GM12878 (cell line): ENCODE measurements around the gene SLC39A5. TPM values are rescaled to one million over a fixed set of nuclear protein-coding genes. Genes with fewer than 3 reads are reported as not detected.

Source experiments
- ATAC-seq: fragments of 200-7000 bp; cut with Tn5 transposase; 3 replicates; pipeline ENCODE4 v1.9.1; 2020; ENCODE audit warnings: mild to moderate bottlenecking, moderate library complexity
- BruUV-seq: library from RNA; stranded (reverse); fragments of 400-500 nt; replicated peaks from 2 replicates; lab custom pipeline; 2021; lab: Mats Ljungman, UMichigan
- CTCF ChIA-PET: fragments of 300-600 bp; sonication (Branson Sonifier 250); formaldehyde crosslinking; extraction: SDS; loops from one replicate; lab custom pipeline; 2021; ENCODE audit warnings: inconsistent platforms; lab: Yijun Ruan, JAX
- POLR2A ChIA-PET: fragments of 350-600 bp; formaldehyde crosslinking; extraction: SDS; loops from one replicate; lab custom pipeline; 2021; ENCODE audit warnings: inconsistent platforms; lab: Charles Lee
- RAD21 ChIA-PET: fragments of 300-600 bp; sonication (Branson Sonifier 250); formaldehyde crosslinking; loops from one replicate; lab custom pipeline; 2023; ENCODE audit warnings: antibody characterized with exemption; ENCODE audit not compliant: unreplicated experiment; lab: Charles Lee
- SMC1A ChIA-PET: fragments of 300-600 bp; sonication (Branson Sonifier 250); formaldehyde crosslinking; loops from one replicate; lab custom pipeline; 2023; ENCODE audit not compliant: unreplicated experiment, uncharacterized antibody; lab: Charles Lee
- DNase-seq: peaks from one replicate; pipeline ENCODE4 v3.0.0-alpha.2; 2011; ENCODE audit warnings: low read depth, low spot score
- FAIRE-seq: peaks from 3 replicates; lab custom pipeline; 2011; peaks lifted over from hg19 to GRCh38; lab: Jason Lieb, UNC
- H2AFZ ChIP-seq: 2 replicates; pipeline ENCODE4 v1.6.0; 2011; ENCODE audit warnings: low read depth, low read length, control low read depth; ENCODE audit not compliant: control insufficient read depth
- H3K27ac ChIP-seq: 2 replicates; pipeline ENCODE4 v1.5.1; 2011; ENCODE audit warnings: control low read depth; ENCODE audit not compliant: control insufficient read depth, insufficient read depth
- H3K27me3 ChIP-seq, 2 experiments: replicated peaks in 1 of 2; 2 replicates each; pipeline versions ENCODE4 v1.6.0 to v1.6.1; 2011; ENCODE audit warnings: low read length in 1 of 2; ENCODE audit not compliant: control insufficient read depth in 2 of 2, insufficient read depth in 2 of 2
- H3K36me3 ChIP-seq, 2 experiments: 2 replicates each; pipeline ENCODE4 v1.5.1; 2011; ENCODE audit warnings: low read length in 1 of 2; ENCODE audit not compliant: control insufficient read depth in 2 of 2, insufficient read depth in 2 of 2
- H3K4me1 ChIP-seq: 2 replicates; pipeline ENCODE4 v1.6.1; 2011; ENCODE audit warnings: mild to moderate bottlenecking, low read length, moderate library complexity, mixed read lengths; ENCODE audit not compliant: control insufficient read depth, insufficient read depth
- H3K4me2 ChIP-seq: 2 replicates; pipeline ENCODE4 v1.6.0; 2011; ENCODE audit warnings: control low read depth; ENCODE audit not compliant: control insufficient read depth, insufficient read depth
- H3K4me3 ChIP-seq: fragments of 200-600 bp; sonication (generic); 2 replicates; pipeline ENCODE4 v1.5.1; 2016
- H3K79me2 ChIP-seq: 2 replicates; pipeline ENCODE4 v1.6.0; 2011; ENCODE audit warnings: low read length; ENCODE audit not compliant: control insufficient read depth, insufficient read depth
- H3K9ac ChIP-seq: 2 replicates; pipeline ENCODE4 v1.8.0; 2011; ENCODE audit warnings: low read length, control low read depth, mixed read lengths; ENCODE audit not compliant: control insufficient read depth, insufficient read depth
- H3K9me3 ChIP-seq: replicated peaks from 3 replicates; pipeline ENCODE4 v1.5.1; 2011; ENCODE audit warnings: mild to moderate bottlenecking, low read length; ENCODE audit not compliant: control insufficient read depth, insufficient read depth
- H4K20me1 ChIP-seq: 2 replicates; pipeline ENCODE4 v1.6.0; 2011; ENCODE audit not compliant: control insufficient read depth, insufficient read depth
- ASH2L ChIP-seq: fragments of 300-600, 200-600 bp; sonication (generic); IDR thresholded peaks from 2 replicates; pipeline ENCODE4 v1.6.1; 2017; ENCODE audit warnings: low read depth, mild to moderate bottlenecking, borderline replicate concordance
- BCLAF1 ChIP-seq: fragments of 450-650 bp; IDR thresholded peaks from 2 replicates; pipeline ENCODE4 v1.6.1; 2017; ENCODE audit warnings: antibody characterized with exemption, mild to moderate bottlenecking, moderate library complexity
- EED ChIP-seq: sonication (generic); IDR thresholded peaks from 2 replicates; pipeline ENCODE4 v1.6.1; 2016; ENCODE audit warnings: antibody characterized with exemption, low read depth
- FOXK2 ChIP-seq: fragments of 450-650 bp; IDR thresholded peaks from 2 replicates; pipeline ENCODE4 v1.6.1; 2017; ENCODE audit warnings: mild to moderate bottlenecking, moderate library complexity
- KDM1A ChIP-seq: fragments of 200-600 bp; sonication (generic); IDR thresholded peaks from 2 replicates; pipeline ENCODE4 v1.6.1; 2016; ENCODE audit warnings: borderline replicate concordance
- KLF5 ChIP-seq: fragments of 450-650 bp; IDR thresholded peaks from 2 replicates; pipeline ENCODE4 v1.6.1; 2014; ENCODE audit warnings: mild to moderate bottlenecking; ENCODE audit not compliant: partially characterized antibody
- NBN ChIP-seq: fragments of 450-650 bp; IDR thresholded peaks from 2 replicates; pipeline ENCODE4 v1.6.1; 2016
- NKRF ChIP-seq: fragments of 450-650 bp; conservative IDR thresholded peaks from 2 replicates; pipeline ENCODE4 v1.6.1; 2017; ENCODE audit warnings: mild to moderate bottlenecking, moderate library complexity
- PAX5 ChIP-seq: IDR thresholded peaks from 2 replicates; pipeline ENCODE4 v1.6.1; 2011; ENCODE audit warnings: low read depth, low read length, borderline replicate concordance
- SMAD1 ChIP-seq: fragments of 450-650 bp; IDR thresholded peaks from 2 replicates; pipeline ENCODE4 v1.6.1; 2018; ENCODE audit warnings: mild to moderate bottlenecking, low read depth; ENCODE audit not compliant: partially characterized antibody
- SP1 ChIP-seq: IDR thresholded peaks from one replicate; pipeline ENCODE4 v1.6.1; 2011; ENCODE audit warnings: low read depth, low read length
- TCF3 ChIP-seq: IDR thresholded peaks from 2 replicates; pipeline ENCODE4 v1.6.1; 2012; ENCODE audit warnings: low read depth, mild to moderate bottlenecking, low read length, borderline replicate concordance; ENCODE audit not compliant: insufficient read depth
- WGBS: methylation state at CpG from one replicate; pipeline ENCODE4 v1.1.6; 2016; ENCODE audit warnings: low lambda C conversion rate; ENCODE audit not compliant: insufficient replicate concordance, insufficient coverage; ENCODE audit errors: missing lambda C conversion rate; 5-methylcytosine and 5-hydroxymethylcytosine counted together
- in situ Hi-C: fragments of 300-500 bp; cut with MboI; formaldehyde crosslinking; loops from 9 replicates; pipeline ENCODE4 v1.14.3; 2018; ENCODE audit warnings: mixed read lengths
- intact Hi-C: fragments of 100-400 bp; cut with micrococcal nuclease; formaldehyde crosslinking; loops from one replicate; pipeline ENCODE4 v1.14.2; 2022; ENCODE audit not compliant: unreplicated experiment
- polyA plus RNA-seq, 11 experiments: library from polyadenylated mRNA; depleted of rRNA in 4 of 11; unstranded in 6 of 11; stranded (reverse) in 5 of 11; fragments of >200 nt; fragmentation: Nextera tagmentation in 4 of 11; fragmentation: Illumina TruSeq in 1 of 11; extraction: Ambion mirVana in 4 of 11; extraction: Trizol in 1 of 11; gene quantifications; 1 replicate in 1 of 11; 2 replicates in 10 of 11; pipeline versions ENCODE4 v1.2.1 to v1.2.3, GENCODE V29; 2011 to 2016; ENCODE audit warnings: inconsistent platforms in 2 of 11, missing spikeins in 2 of 11, low read depth in 1 of 11
- total RNA-seq, 4 experiments: library from RNA; depleted of rRNA in 3 of 4; stranded (reverse); fragments of >200 nt in 3 of 4; fragmentation: Illumina TruSeq in 1 of 4; extraction: Trizol in 1 of 4; gene quantifications; 2 replicates each; pipeline versions ENCODE4 v1.2.1 to v1.2.3, GENCODE V29; 2013 to 2021

The SLC39A5 gene
- total and polyA plus RNA-seq, 10 of the 15 experiments (the other 5 are each of a cell fraction or from before 2014, with no cell fraction given), result 0.15 to 0.56 (median 0.15) TPM; not detected in 7

GRCh38 chr12:56241424-56242303 is 11.8 kb downstream of the SLC39A5 start (continued):
- no peak for TF ChIP-seq KDM1A

GRCh38 chr12:56242986-56243385 is 13.1 kb downstream of the SLC39A5 start:
- H3K79me2 ChIP-seq, result no peaks in the 10 kb centered on the region
- TF ChIP-seq FOXK2 (no peak), BCLAF1 (no peak), SP1 (no peak), TCF3 (no peak), NKRF (no peak), EED (no peak), SMAD1 (no peak), NBN (no peak), PAX5 (no peak), ASH2L (no peak), KLF5 (no peak)
- SMC1A ChIA-PET, result no interaction called here
- POLR2A ChIA-PET, result no interaction called here
- H3K4me3 ChIP-seq, result no peak overlapping the region
- FAIRE-seq (no peak), ATAC-seq (no peak), DNase-seq (no peak)
- BruUV-seq, result no TSS peak
- in situ Hi-C loops (no loop called here), intact Hi-C loops (no loop called here)
- peaks cover 12 to 25% of the 10 kb centered on the region in 2 experiments for H3K36me3 ChIP-seq
- no peaks in the 10 kb centered on the region for H3K9me3 ChIP-seq
- no peaks in the 10 kb centered on the region for H3K4me1 ChIP-seq
- CTCF ChIA-PET, result interaction anchor here (1.0 kb wide), 1 partner anchor 221 kb away, joined by 3 read pairs; no protein-coding TSS in a partner anchor
- no peak overlapping the region for H3K4me2 ChIP-seq
- H2AFZ ChIP-seq, result no peak overlapping the region
- no peak overlapping the region for H3K9ac ChIP-seq
- no peak overlapping the region for H3K27ac ChIP-seq
- RAD21 ChIA-PET, result no interaction called here
- 84% methylated on average over 13 of the region's 13 CpGs for WGBS
- no peaks in the 10 kb centered on the region for H4K20me1 ChIP-seq
- no peaks in the 10 kb centered on the region for H3K27me3 ChIP-seq
